CD4-positive, CD25-positive, alpha-beta regulatory T cell (primary cell): ENCODE data around the gene CREB5. TPM values are rescaled to one million over a fixed set of nuclear protein-coding genes. Genes with fewer than 3 reads are reported as not detected.

Experiments
- ATAC-seq, 2 donors: fragments of 150-1000 bp; cut with Tn5 transposase; one replicate each; pipeline ENCODE4 v1.10.0; 2021; ENCODE audit warnings: low read depth in 2 of 2, moderate number of reproducible peaks in 2 of 2, moderate library complexity in 1 of 2
- DNase-seq, 3 donors: peaks; one replicate each; pipeline versions ENCODE4 v3.0.0 to v3.0.0-alpha.2; 2012 to 2022; ENCODE audit warnings: mixed read lengths in 1 of 3
- H3K27ac ChIP-seq: one replicate; pipeline ENCODE4 v1.7.0; 2013; ENCODE audit warnings: mild to moderate bottlenecking, low read length; ENCODE audit not compliant: insufficient read depth, poor library complexity, severe bottlenecking
- H3K27me3 ChIP-seq: one replicate; pipeline ENCODE4 v1.7.0; 2013; ENCODE audit warnings: low read length; ENCODE audit not compliant: control insufficient read depth, insufficient read depth
- H3K36me3 ChIP-seq: one replicate; pipeline ENCODE4 v1.7.0; 2013; ENCODE audit warnings: mild to moderate bottlenecking, low read length, moderate library complexity; ENCODE audit not compliant: control insufficient read depth, insufficient read depth
- H3K4me1 ChIP-seq: 2 replicates; pipeline ENCODE4 v1.7.0; 2013; ENCODE audit warnings: mild to moderate bottlenecking, low read length; ENCODE audit not compliant: insufficient read depth, control insufficient read depth, poor library complexity, severe bottlenecking
- H3K4me3 ChIP-seq: one replicate; pipeline ENCODE4 v1.7.0; 2013; ENCODE audit warnings: low read depth, mild to moderate bottlenecking, low read length, moderate library complexity
- H3K9me3 ChIP-seq, 2 experiments: 1 replicate in 1 of 2; 2 replicates in 1 of 2; pipeline ENCODE4 v1.7.0; 2013; ENCODE audit warnings: low read length in 2 of 2, mild to moderate bottlenecking in 1 of 2, moderate library complexity in 1 of 2; ENCODE audit not compliant: control insufficient read depth in 2 of 2
- H3K27ac Mint-ChIP-seq, 3 donors: one replicate each; pipeline ENCODE4 v1.8.0; 2020 to 2022; ENCODE audit warnings: mild to moderate bottlenecking in 3 of 3, mixed read lengths in 3 of 3, moderate library complexity in 2 of 3
- H3K27me3 Mint-ChIP-seq: one replicate; pipeline ENCODE4 v1.8.0; 2022; ENCODE audit warnings: mild to moderate bottlenecking, mixed read lengths
- H3K36me3 Mint-ChIP-seq: one replicate; pipeline ENCODE4 v1.8.0; 2020; ENCODE audit warnings: mixed read lengths
- H3K4me1 Mint-ChIP-seq, 4 donors: one replicate each; pipeline ENCODE4 v1.8.0; 2020 to 2022; ENCODE audit warnings: mixed read lengths in 4 of 4, mild to moderate bottlenecking in 1 of 4
- H3K4me3 Mint-ChIP-seq, 4 donors: one replicate each; pipeline ENCODE4 v1.8.0; 2020 to 2022; ENCODE audit warnings: mild to moderate bottlenecking in 4 of 4, mixed read lengths in 4 of 4, moderate library complexity in 3 of 4
- H3K9me3 Mint-ChIP-seq, 7 donors: one replicate each; pipeline ENCODE4 v1.8.0; 2020 to 2022; ENCODE audit warnings: mixed read lengths in 7 of 7, mild to moderate bottlenecking in 3 of 7, moderate library complexity in 2 of 7
- polyA plus RNA-seq, 4 donors: library from polyadenylated mRNA; unstranded; fragments of 300-500 nt; fragmentation: Illumina TruSeq; gene quantifications; one replicate each; pipeline ENCODE4 v1.2.3, GENCODE V29; 2021
- total RNA-seq: library from RNA; stranded (reverse); gene quantifications from one replicate; pipeline ENCODE4 v1.2.3, GENCODE V29; 2022

Gene CREB5
- total and polyA plus RNA-seq, 5 donors from 2014 or later: 1.3 TPM; not detected in 4

- H3K4me1 ChIP-seq: no peaks in the 10 kb centered on the region
- H3K27ac ChIP-seq: no peak overlapping the region
- no peaks in the 10 kb centered on the region for H3K27me3 ChIP-seq
- no peak for DNase-seq
- no peaks in the 10 kb centered on the region for H3K36me3 ChIP-seq
- H3K9me3 Mint-ChIP-seq: peaks cover 0 to 1% (median 0%) of the 10 kb centered on the region in 7 donors
- no peaks in the 10 kb centered on the region for H3K36me3 Mint-ChIP-seq
- no peak for ATAC-seq
- no peaks in the 10 kb centered on the region for H3K9me3 ChIP-seq
- no peak overlapping the region for H3K27ac Mint-ChIP-seq
- H3K4me3 Mint-ChIP-seq: no peak overlapping the region
- no peaks in the 10 kb centered on the region for H3K4me1 Mint-ChIP-seq
- H3K27me3 Mint-ChIP-seq: no peaks in the 10 kb centered on the region
- H3K4me3 ChIP-seq: no peak overlapping the region
Observed at GRCh38 chr7:28744951-28745350, 332.6 kb downstream of the CREB5 start.

GRCh38 chr7:28745351-28745750 lies 333.0 kb downstream of the CREB5 start:
- no peaks in the 10 kb centered on the region for H3K27me3 Mint-ChIP-seq
- no peak overlapping the region for H3K27ac Mint-ChIP-seq
- no peak for DNase-seq
- no peaks in the 10 kb centered on the region for H3K27me3 ChIP-seq
- H3K4me1 ChIP-seq: no peaks in the 10 kb centered on the region
- H3K27ac ChIP-seq: no peak overlapping the region
- no peak for ATAC-seq
- H3K36me3 ChIP-seq: no peaks in the 10 kb centered on the region
- H3K9me3 Mint-ChIP-seq: peaks cover 0 to 1% (median 0%) of the 10 kb centered on the region in 7 donors
- no peaks in the 10 kb centered on the region for H3K9me3 ChIP-seq
- H3K36me3 Mint-ChIP-seq: no peaks in the 10 kb centered on the region
- H3K4me1 Mint-ChIP-seq: no peaks in the 10 kb centered on the region
- H3K4me3 Mint-ChIP-seq: no peak overlapping the region
- no peak overlapping the region for H3K4me3 ChIP-seq

GRCh38 chr7:28747404-28747803 lies 335.1 kb downstream of the CREB5 start:
- no peak overlapping the region for H3K27ac Mint-ChIP-seq
- H3K4me1 Mint-ChIP-seq: no peaks in the 10 kb centered on the region
- H3K4me3 ChIP-seq: no peak overlapping the region

GRCh38 chr7:28747854-28748253 lies 335.5 kb downstream of the CREB5 start:
- no peaks in the 10 kb centered on the region for H3K27me3 ChIP-seq
- Mint-ChIP-seq H3K27ac (no peak overlapping the region), H3K4me1 (no peaks in the 10 kb centered on the region), H3K4me3 (no peak overlapping the region), H3K27me3 (no peaks in the 10 kb centered on the region), H3K36me3 (no peaks in the 10 kb centered on the region), H3K9me3 (peaks cover 0 to 1% (median 0%) of the 10 kb centered on the region in 7 donors)
- DNase-seq (no peak), ATAC-seq (no peak)
- no peaks in the 10 kb centered on the region for H3K4me1 ChIP-seq
- H3K4me3 ChIP-seq: no peak overlapping the region
- H3K9me3 ChIP-seq: no peaks in the 10 kb centered on the region
- H3K36me3 ChIP-seq: no peaks in the 10 kb centered on the region
- no peak overlapping the region for H3K27ac ChIP-seq

More at GRCh38 chr7:28747404-28747803, 335.1 kb downstream of the CREB5 start:
- Mint-ChIP-seq H3K36me3 (no peaks in the 10 kb centered on the region), H3K27me3 (no peaks in the 10 kb centered on the region), H3K9me3 (peaks cover 0 to 1% (median 0%) of the 10 kb centered on the region in 7 donors), H3K4me3 (no peak overlapping the region)
- no peaks in the 10 kb centered on the region for H3K36me3 ChIP-seq
- H3K27ac ChIP-seq: no peak overlapping the region
- no peaks in the 10 kb centered on the region for H3K27me3 ChIP-seq
- H3K9me3 ChIP-seq: no peaks in the 10 kb centered on the region
- ATAC-seq (no peak), DNase-seq (no peak)
- no peaks in the 10 kb centered on the region for H3K4me1 ChIP-seq

- Histone ChIP-seq H3K4me1 (no peaks in the 10 kb centered on the region), H3K4me3 (no peak overlapping the region), H3K27me3 (no peaks in the 10 kb centered on the region), H3K27ac (no peak overlapping the region), H3K36me3 (no peaks in the 10 kb centered on the region), H3K9me3 (no peaks in the 10 kb centered on the region)
- Mint-ChIP-seq H3K36me3 (no peaks in the 10 kb centered on the region), H3K27ac (no peak overlapping the region), H3K9me3 (peaks cover 0 to 1% (median 0%) of the 10 kb centered on the region in 7 donors), H3K4me3 (no peak overlapping the region), H3K27me3 (no peaks in the 10 kb centered on the region), H3K4me1 (no peaks in the 10 kb centered on the region)
- ATAC-seq: no peak
- DNase-seq: no peak
Observed at GRCh38 chr7:28748346-28748745, 336.0 kb downstream of the CREB5 start.

DNA sequence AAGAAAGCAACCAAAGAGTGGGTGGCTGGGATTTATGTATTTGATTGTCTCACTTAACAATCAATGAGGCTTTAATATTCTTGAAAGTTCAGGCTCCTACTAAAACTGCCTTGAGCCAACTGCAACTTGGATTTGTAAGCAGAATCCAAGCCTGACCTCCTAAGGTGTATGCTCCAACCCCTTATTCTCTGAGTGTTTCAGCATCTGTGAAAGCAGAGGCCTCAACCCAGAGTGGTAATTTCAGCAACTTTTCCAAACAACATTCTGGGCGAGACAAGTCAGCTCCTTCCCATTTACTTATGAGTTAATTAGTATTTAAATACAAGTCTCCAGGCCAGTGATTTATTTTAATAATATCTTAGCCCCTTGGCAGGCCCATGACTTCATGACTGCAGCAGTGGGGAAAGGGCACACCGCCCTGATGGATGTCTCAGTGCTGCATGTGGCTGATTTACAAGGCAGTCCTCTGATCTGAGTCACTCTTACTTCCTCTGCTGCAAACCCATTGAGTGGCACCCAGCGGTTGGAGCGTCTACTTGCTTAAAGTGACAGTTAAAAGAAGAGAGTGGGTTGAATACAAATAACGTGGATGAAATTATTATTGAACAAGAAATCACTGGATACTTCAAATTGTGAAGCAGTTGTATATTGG lies 336.7 kb downstream of the CREB5 start:
- Histone ChIP-seq H3K27me3 (no peaks in the 10 kb centered on the region), H3K36me3 (no peaks in the 10 kb centered on the region), H3K27ac (no peak overlapping the region), H3K9me3 (no peaks in the 10 kb centered on the region), H3K4me3 (no peak overlapping the region), H3K4me1 (no peaks in the 10 kb centered on the region)
- H3K27me3 Mint-ChIP-seq: no peaks in the 10 kb centered on the region
- ATAC-seq: no peak
- no peak overlapping the region for H3K4me3 Mint-ChIP-seq
- peak in 1 of 3 donors; percentile 17 for DNase-seq
- peaks cover 0 to 1% (median 0%) of the 10 kb centered on the region in 7 donors for H3K9me3 Mint-ChIP-seq
- no peak overlapping the region for H3K27ac Mint-ChIP-seq
- H3K4me1 Mint-ChIP-seq: no peaks in the 10 kb centered on the region
- no peaks in the 10 kb centered on the region for H3K36me3 Mint-ChIP-seq

GRCh38 chr7:28749638-28750037 lies 337.3 kb downstream of the CREB5 start:
- ATAC-seq (no peak), DNase-seq (no peak)
- Histone ChIP-seq H3K27me3 (no peaks in the 10 kb centered on the region), H3K4me1 (no peaks in the 10 kb centered on the region), H3K27ac (no peak overlapping the region), H3K4me3 (no peak overlapping the region), H3K36me3 (no peaks in the 10 kb centered on the region), H3K9me3 (no peaks in the 10 kb centered on the region)
- H3K27ac Mint-ChIP-seq: no peak overlapping the region
- no peaks in the 10 kb centered on the region for H3K4me1 Mint-ChIP-seq
- H3K27me3 Mint-ChIP-seq: peaks cover under 1% of the 10 kb centered on the region
- H3K9me3 Mint-ChIP-seq: peaks cover 0 to 1% (median 0%) of the 10 kb centered on the region in 7 donors
- H3K36me3 Mint-ChIP-seq: no peaks in the 10 kb centered on the region
- no peak overlapping the region for H3K4me3 Mint-ChIP-seq

DNA sequence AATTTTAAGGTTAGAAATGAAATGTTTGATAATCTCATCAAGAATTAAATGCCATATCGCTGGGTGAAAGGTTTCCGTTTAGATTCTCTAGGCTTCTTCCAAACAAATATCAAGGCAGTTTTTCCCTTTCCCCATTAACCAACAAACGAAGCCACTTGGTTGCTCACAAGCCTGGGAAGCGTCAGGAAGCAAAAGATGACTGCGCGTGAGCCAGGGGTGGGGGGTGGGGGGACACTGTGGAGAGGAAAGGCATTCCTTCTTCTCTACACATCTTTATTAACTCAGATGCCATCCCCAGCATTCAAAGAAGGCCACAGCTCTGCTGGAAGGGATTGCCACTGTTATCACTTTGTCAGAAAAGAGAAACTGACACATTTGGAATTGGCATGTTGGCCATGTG lies 338.7 kb downstream of the CREB5 start:
- no peaks in the 10 kb centered on the region for H3K4me1 ChIP-seq
- ATAC-seq: no peak
- peaks cover 0 to 2% (median 0%) of the 10 kb centered on the region in 7 donors for H3K9me3 Mint-ChIP-seq
- no peak overlapping the region for H3K4me3 ChIP-seq
- no peak overlapping the region for H3K27ac Mint-ChIP-seq
- no peak for DNase-seq
- no peaks in the 10 kb centered on the region for H3K27me3 ChIP-seq
- H3K4me1 Mint-ChIP-seq: no peaks in the 10 kb centered on the region
- no peak overlapping the region for H3K4me3 Mint-ChIP-seq
- no peaks in the 10 kb centered on the region for H3K36me3 Mint-ChIP-seq
- H3K27me3 Mint-ChIP-seq: peaks cover 7% of the 10 kb centered on the region
- H3K36me3 ChIP-seq: no peaks in the 10 kb centered on the region
- no peaks in the 10 kb centered on the region for H3K9me3 ChIP-seq
- no peak overlapping the region for H3K27ac ChIP-seq
